HG03095 (cell line): ENCODE data around the gene SETD7.
A peak's percentile ranks its signal among the peaks of the same experiment; 100 is the strongest.

Experiments used
- ATAC-seq: cut with Tn5 transposase; IDR thresholded peaks from one replicate; pipeline ENCODE4 v1.9.1; 2021; ENCODE audit warnings: moderate library complexity; ENCODE audit not compliant: unreplicated experiment

Gene SETD7

GRCh38 chr4:139556071-139556723 is at the start of gene SETD7:
SETD7 (minus strand) TSS chr4:139556219; CDS start chr4:139556137, 82 bp downstream.
- peak; percentile 32 for ATAC-seq

GRCh38 chr4:139605516-139605915 is 49.5 kb upstream of the SETD7 start:
- ATAC-seq, result no peak

- ATAC-seq, result no peak
These were observed 47.8 kb upstream of the SETD7 start for GRCh38 chr4:139603576-139604410.

GRCh38 chr4:139602776-139603360 is 46.8 kb upstream of the SETD7 start:
- ATAC-seq, result no peak

- no peak for ATAC-seq
These were observed 44.6 kb upstream of the SETD7 start for GRCh38 chr4:139600662-139601061.

GRCh38 chr4:139599594-139600374 is 43.8 kb upstream of the SETD7 start:
- ATAC-seq, result no peak

- no peak for ATAC-seq
These were observed 43.1 kb upstream of the SETD7 start for GRCh38 chr4:139599076-139599475.

- ATAC-seq, result no peak
These were observed 40.8 kb upstream of the SETD7 start for GRCh38 chr4:139596684-139597279.

- ATAC-seq, result no peak
These were observed 40.1 kb upstream of the SETD7 start for GRCh38 chr4:139596034-139596683.

GRCh38 chr4:139594591-139595185 is 38.7 kb upstream of the SETD7 start:
- ATAC-seq, result no peak

- ATAC-seq, result no peak
These were observed 37.1 kb upstream of the SETD7 start for GRCh38 chr4:139593091-139593564.

- no peak for ATAC-seq
These were observed 33.5 kb upstream of the SETD7 start for GRCh38 chr4:139589336-139590018.

GRCh38 chr4:139587446-139587845 is 31.4 kb upstream of the SETD7 start:
- no peak for ATAC-seq

- ATAC-seq, result no peak
These were observed 29.5 kb upstream of the SETD7 start for GRCh38 chr4:139585473-139585872.

GRCh38 chr4:139584784-139585183 is 28.8 kb upstream of the SETD7 start:
- ATAC-seq, result no peak

GRCh38 chr4:139584013-139584412 is 28.0 kb upstream of the SETD7 start:
- no peak for ATAC-seq

- ATAC-seq, result no peak
These were observed 26.0 kb upstream of the SETD7 start for GRCh38 chr4:139582044-139582443.

- ATAC-seq, result no peak
These were observed 25.1 kb upstream of the SETD7 start for GRCh38 chr4:139581096-139581495.

- no peak for ATAC-seq
These were observed 20.2 kb upstream of the SETD7 start for GRCh38 chr4:139576219-139576618.
